Right lobe of liver (tissue), 4 donors: ENCODE measurements around the gene STAT4.

Source experiments
- POLR2A ChIP-seq: fragments of 450-650 bp; IDR thresholded peaks from one replicate; pipeline ENCODE4 v1.6.1; 2017; ENCODE audit warnings: antibody characterized with exemption, mild to moderate bottlenecking
- TF ChIP-seq, protein P1 (sequence below), 4 donors: fragments of 200-600 bp in 3 of 4; fragments of 450-650 bp in 1 of 4; IDR thresholded peaks; one replicate each; pipeline versions ENCODE4 v1.5.1 to v1.8.0; 2016 to 2022; ENCODE audit warnings: antibody characterized with exemption in 4 of 4, mild to moderate bottlenecking in 2 of 4
- donor health status: DM: no; HTN: no; CAD: no.
- donor health status: DM: no; HTN: no; CAD: no.
- donor health status: DM: no; HTN: yes; CAD: no.

DNA sequence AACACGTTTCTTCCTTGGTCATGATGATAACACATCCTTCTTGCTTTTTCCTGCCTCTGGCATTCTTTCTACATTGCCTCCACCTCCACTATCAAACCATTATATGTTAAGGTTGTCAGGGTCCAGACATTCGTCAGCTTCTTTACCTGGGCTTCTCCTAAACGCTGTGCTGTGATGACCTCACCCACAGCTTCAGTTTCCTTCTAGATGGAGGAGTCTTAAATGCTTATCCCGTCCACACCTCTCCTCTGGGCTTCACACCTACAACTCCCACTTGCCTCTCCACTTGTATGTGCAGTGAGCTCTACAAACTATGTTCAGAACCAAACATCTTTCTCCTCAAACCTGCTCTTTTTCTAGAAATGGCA, 136.2 kb downstream of the STAT4 start:
- TF ChIP-seq, protein P1, sequence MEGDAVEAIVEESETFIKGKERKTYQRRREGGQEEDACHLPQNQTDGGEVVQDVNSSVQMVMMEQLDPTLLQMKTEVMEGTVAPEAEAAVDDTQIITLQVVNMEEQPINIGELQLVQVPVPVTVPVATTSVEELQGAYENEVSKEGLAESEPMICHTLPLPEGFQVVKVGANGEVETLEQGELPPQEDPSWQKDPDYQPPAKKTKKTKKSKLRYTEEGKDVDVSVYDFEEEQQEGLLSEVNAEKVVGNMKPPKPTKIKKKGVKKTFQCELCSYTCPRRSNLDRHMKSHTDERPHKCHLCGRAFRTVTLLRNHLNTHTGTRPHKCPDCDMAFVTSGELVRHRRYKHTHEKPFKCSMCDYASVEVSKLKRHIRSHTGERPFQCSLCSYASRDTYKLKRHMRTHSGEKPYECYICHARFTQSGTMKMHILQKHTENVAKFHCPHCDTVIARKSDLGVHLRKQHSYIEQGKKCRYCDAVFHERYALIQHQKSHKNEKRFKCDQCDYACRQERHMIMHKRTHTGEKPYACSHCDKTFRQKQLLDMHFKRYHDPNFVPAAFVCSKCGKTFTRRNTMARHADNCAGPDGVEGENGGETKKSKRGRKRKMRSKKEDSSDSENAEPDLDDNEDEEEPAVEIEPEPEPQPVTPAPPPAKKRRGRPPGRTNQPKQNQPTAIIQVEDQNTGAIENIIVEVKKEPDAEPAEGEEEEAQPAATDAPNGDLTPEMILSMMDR (IDR thresholded peaks at IDR 0.05), result no peak
- TF ChIP-seq POLR2A, result no peak
